CD4-positive, alpha-beta T cell treated with Interleukin-17A for 1 hour (primary cell): ENCODE data around the gene ASB6.

Source experiments
- DNase-seq: peaks from one replicate; pipeline ENCODE4 v3.0.0-alpha.2; 2020

Gene ASB6

GRCh38 chr9:129641750-129642585 is at the start of gene ASB6:
Gene ASB6, minus strand, starts transcription at chr9:129642151. Its CDS starts 152 bp downstream, at chr9:129641999.
- DNase-seq = peak; percentile 94

- DNase-seq = no peak
Measured at GRCh38 chr9:129688285-129689043, 46.5 kb upstream of the ASB6 start.

- no peak for DNase-seq
Measured at GRCh38 chr9:129687391-129687790, 45.4 kb upstream of the ASB6 start.

GRCh38 chr9:129686736-129687135 is 44.8 kb upstream of the ASB6 start:
- DNase-seq = no peak

- DNase-seq = no peak
Measured at GRCh38 chr9:129685933-129686259, 43.9 kb upstream of the ASB6 start.

GRCh38 chr9:129685220-129685932 is 43.4 kb upstream of the ASB6 start:
- no peak for DNase-seq

GRCh38 chr9:129682381-129682780 is 40.4 kb upstream of the ASB6 start:
- no peak for DNase-seq

- DNase-seq = no peak
Measured at GRCh38 chr9:129681924-129682323, 40.0 kb upstream of the ASB6 start.

GRCh38 chr9:129679537-129679936 is 37.6 kb upstream of the ASB6 start:
- no peak for DNase-seq

GRCh38 chr9:129678844-129679243 is 36.9 kb upstream of the ASB6 start:
- no peak for DNase-seq

GRCh38 chr9:129677456-129677855 is 35.5 kb upstream of the ASB6 start:
- DNase-seq = no peak

- no peak for DNase-seq
Measured at GRCh38 chr9:129676975-129677374, 35.0 kb upstream of the ASB6 start.

GRCh38 chr9:129676287-129676686 is 34.3 kb upstream of the ASB6 start:
- no peak for DNase-seq

- no peak for DNase-seq
Measured at GRCh38 chr9:129675620-129676019, 33.7 kb upstream of the ASB6 start.

GRCh38 chr9:129674229-129674628 is 32.3 kb upstream of the ASB6 start:
- DNase-seq = no peak

GRCh38 chr9:129673602-129674001 is 31.7 kb upstream of the ASB6 start:
- DNase-seq = no peak

- no peak for DNase-seq
Measured at GRCh38 chr9:129672702-129673101, 30.8 kb upstream of the ASB6 start.

GRCh38 chr9:129671519-129671918 is 29.6 kb upstream of the ASB6 start:
- no peak for DNase-seq

- no peak for DNase-seq
Measured at GRCh38 chr9:129671065-129671464, 29.1 kb upstream of the ASB6 start.

GRCh38 chr9:129669946-129670345 is 28.0 kb upstream of the ASB6 start:
- no peak for DNase-seq

- no peak for DNase-seq
Measured at GRCh38 chr9:129669141-129669718, 27.3 kb upstream of the ASB6 start.

GRCh38 chr9:129667850-129668249 is 25.9 kb upstream of the ASB6 start:
- no peak for DNase-seq

GRCh38 chr9:129667378-129667777 is 25.4 kb upstream of the ASB6 start:
- no peak for DNase-seq
